Spleen (tissue), 11 donors: ENCODE results near the gene AFAP1. TPM values are rescaled to one million over a fixed set of nuclear protein-coding genes. Genes with fewer than 3 reads are reported as not detected.

Source experiments
- DNase-seq: peaks from one replicate; pipeline ENCODE4 v3.0.0-alpha.2; 2020
- H3K27ac ChIP-seq, 8 donors: fragments of 200-600 bp; sonication (generic) in 7 of 8; 1 replicate in 4 of 8; 2 replicates in 4 of 8; pipeline versions ENCODE4 v1.5.0 to v1.8.0; 2016 to 2021; ENCODE audit warnings: inconsistent platforms in 4 of 8, mild to moderate bottlenecking in 4 of 8, moderate library complexity in 1 of 8
- H3K27me3 ChIP-seq, 7 donors: fragments of 200-600 bp; sonication (generic) in 6 of 7; replicated peaks in 1 of 7; 1 replicate in 4 of 7; 2 replicates in 3 of 7; pipeline versions ENCODE4 v1.5.0 to v1.8.0; 2016 to 2021; ENCODE audit warnings: inconsistent platforms in 3 of 7, mild to moderate bottlenecking in 1 of 7
- H3K36me3 ChIP-seq, 6 donors: fragments of 200-600 bp; sonication (generic) in 5 of 6; 1 replicate in 4 of 6; 2 replicates in 2 of 6; pipeline versions ENCODE4 v1.5.0 to v1.8.0; 2016 to 2021; ENCODE audit warnings: inconsistent platforms in 2 of 6
- H3K4me1 ChIP-seq, 6 donors: fragments of 200-600 bp; sonication (generic) in 5 of 6; 1 replicate in 3 of 6; 2 replicates in 3 of 6; pipeline versions ENCODE4 v1.5.0 to v1.8.0; 2016 to 2021; ENCODE audit warnings: inconsistent platforms in 3 of 6
- H3K4me3 ChIP-seq, 8 donors: fragments of 200-600 bp; sonication (generic) in 7 of 8; 1 replicate in 4 of 8; 2 replicates in 4 of 8; pipeline versions ENCODE4 v1.5.0 to v1.8.0; 2016 to 2021; ENCODE audit warnings: inconsistent platforms in 4 of 8, mild to moderate bottlenecking in 4 of 8, moderate library complexity in 2 of 8
- H3K9me3 ChIP-seq, 8 donors: fragments of 200-600 bp; sonication (generic) in 7 of 8; 1 replicate in 4 of 8; 2 replicates in 4 of 8; pipeline versions ENCODE4 v1.5.0 to v1.8.0; 2016 to 2021; ENCODE audit warnings: inconsistent platforms in 4 of 8
- POLR2A ChIP-seq, 3 donors: fragments of 450-650 bp; IDR thresholded peaks; one replicate each; pipeline ENCODE4 v1.5.1; 2017; ENCODE audit warnings: antibody characterized with exemption in 3 of 3, mild to moderate bottlenecking in 1 of 3
- POLR2AphosphoS5 ChIP-seq, 3 donors: sonication (generic); formaldehyde crosslinking; IDR thresholded peaks; one replicate each; pipeline ENCODE4 v1.5.1; 2017; ENCODE audit warnings: antibody characterized with exemption in 3 of 3
- WGBS, 5 donors: extraction: QIAGEN DNeasy Blood & Tissue Kit in 3 of 5; methylation state at CpG; one replicate each; pipeline versions ENCODE4 v1.1.5 to v1.1.7; 2013 to 2018; 5-methylcytosine and 5-hydroxymethylcytosine counted together
- intact Hi-C: fragments of 100-400 bp; cut with DNase I; formaldehyde crosslinking; loops from one replicate; pipeline ENCODE4 v1.15.0; 2023; ENCODE audit warnings: low total_unique reads
- polyA plus RNA-seq, 3 donors: library from polyadenylated mRNA; stranded (reverse); fragments of 200-250 nt; gene quantifications; one replicate each; pipeline ENCODE4 v1.2.1, GENCODE V29; 2013
- total RNA-seq, 7 donors: library from RNA; depleted of rRNA in 3 of 7; stranded (reverse); fragments of >200 nt in 3 of 7; fragmentation: NEBNext Ultra II Directional in 4 of 7; extraction: Animal tissue kit (Norgen Biotek cat#: 25700) in 4 of 7; gene quantifications; one replicate each; pipeline versions ENCODE4 v1.1.0 to v1.2.1, GENCODE V29; 2016 to 2021
- TF ChIP-seq, protein P1 (sequence below), 11 experiments: fragments of 200-600 bp in 7 of 11; fragments of 450-650 bp in 4 of 11; sonication (generic) in 4 of 11; IDR thresholded peaks in 8 of 11; conservative IDR thresholded peaks in 3 of 11; 1 replicate in 7 of 11; 2 replicates in 4 of 11; pipeline versions ENCODE4 v1.4.0 to v1.8.0; 2016 to 2021; ENCODE audit warnings: antibody characterized with exemption in 11 of 11, inconsistent platforms in 4 of 11, mild to moderate bottlenecking in 1 of 11
- donor health status: healthy with polysubstance abuse.
- donor health status: DM: no; HTN: no; CAD: no; lungs with moderate emphysema.
- donor health status: DM: no; HTN: no; CAD: no.
- donor health status: Bipolar disorder and iron deficiency.
- donor health status: healthy.
- donor health status: DM: no; HTN: no; CAD: no.
- donor health status: DM: yes; HTN: yes; CAD: no.

AFAP1 gene
- total and polyA plus RNA-seq, 10 donors = 1.6 to 29.2 (median 12.1) TPM

DNA sequence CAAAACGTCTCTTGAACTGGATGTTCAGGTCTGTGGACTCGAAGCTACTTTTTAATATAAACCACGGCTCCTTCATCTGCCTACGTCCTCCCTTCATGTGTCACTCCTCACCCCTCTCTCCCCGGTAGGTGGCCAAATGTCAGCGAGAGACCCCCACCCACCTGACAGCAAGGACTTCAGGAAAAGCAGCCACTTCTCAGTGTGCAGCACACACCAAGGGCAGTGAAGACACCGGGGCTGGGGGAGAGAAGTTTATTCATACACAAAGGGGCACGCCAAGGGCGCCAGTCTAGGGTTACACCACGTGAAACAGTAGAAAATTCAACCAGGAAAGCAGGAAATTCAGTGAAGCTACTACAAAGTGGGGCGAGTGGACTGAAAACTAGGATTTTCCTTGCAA lies 181.2 kb downstream of the AFAP1 start:
- no peak for TF ChIP-seq POLR2AphosphoS5 (IDR thresholded peaks at IDR 0.05)
- TF ChIP-seq POLR2A (IDR thresholded peaks at IDR 0.05) = no peak
- TF ChIP-seq, protein P1, sequence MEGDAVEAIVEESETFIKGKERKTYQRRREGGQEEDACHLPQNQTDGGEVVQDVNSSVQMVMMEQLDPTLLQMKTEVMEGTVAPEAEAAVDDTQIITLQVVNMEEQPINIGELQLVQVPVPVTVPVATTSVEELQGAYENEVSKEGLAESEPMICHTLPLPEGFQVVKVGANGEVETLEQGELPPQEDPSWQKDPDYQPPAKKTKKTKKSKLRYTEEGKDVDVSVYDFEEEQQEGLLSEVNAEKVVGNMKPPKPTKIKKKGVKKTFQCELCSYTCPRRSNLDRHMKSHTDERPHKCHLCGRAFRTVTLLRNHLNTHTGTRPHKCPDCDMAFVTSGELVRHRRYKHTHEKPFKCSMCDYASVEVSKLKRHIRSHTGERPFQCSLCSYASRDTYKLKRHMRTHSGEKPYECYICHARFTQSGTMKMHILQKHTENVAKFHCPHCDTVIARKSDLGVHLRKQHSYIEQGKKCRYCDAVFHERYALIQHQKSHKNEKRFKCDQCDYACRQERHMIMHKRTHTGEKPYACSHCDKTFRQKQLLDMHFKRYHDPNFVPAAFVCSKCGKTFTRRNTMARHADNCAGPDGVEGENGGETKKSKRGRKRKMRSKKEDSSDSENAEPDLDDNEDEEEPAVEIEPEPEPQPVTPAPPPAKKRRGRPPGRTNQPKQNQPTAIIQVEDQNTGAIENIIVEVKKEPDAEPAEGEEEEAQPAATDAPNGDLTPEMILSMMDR (IDR thresholded peaks at IDR 0.05 in 8 of 11, conservative IDR thresholded peaks at IDR 0.05 in 3 of 11) = no peak
- intact Hi-C loops = no loop called here
- no peak overlapping the region for H3K4me3 ChIP-seq
- no peaks in the 10 kb centered on the region for H3K27me3 ChIP-seq
- peaks cover 0 to 44% (median 25%) of the 10 kb centered on the region in 6 donors for H3K4me1 ChIP-seq
- no peaks in the 10 kb centered on the region for H3K9me3 ChIP-seq
- H3K36me3 ChIP-seq = peaks cover 0 to 27% (median 3%) of the 10 kb centered on the region in 6 donors
- peak; percentile 55 for DNase-seq
- WGBS, 5 donors = 75 to 85% (median 85%) methylated on average over 11 of the region's 11 CpGs
- no peak overlapping the region for H3K27ac ChIP-seq

DNA sequence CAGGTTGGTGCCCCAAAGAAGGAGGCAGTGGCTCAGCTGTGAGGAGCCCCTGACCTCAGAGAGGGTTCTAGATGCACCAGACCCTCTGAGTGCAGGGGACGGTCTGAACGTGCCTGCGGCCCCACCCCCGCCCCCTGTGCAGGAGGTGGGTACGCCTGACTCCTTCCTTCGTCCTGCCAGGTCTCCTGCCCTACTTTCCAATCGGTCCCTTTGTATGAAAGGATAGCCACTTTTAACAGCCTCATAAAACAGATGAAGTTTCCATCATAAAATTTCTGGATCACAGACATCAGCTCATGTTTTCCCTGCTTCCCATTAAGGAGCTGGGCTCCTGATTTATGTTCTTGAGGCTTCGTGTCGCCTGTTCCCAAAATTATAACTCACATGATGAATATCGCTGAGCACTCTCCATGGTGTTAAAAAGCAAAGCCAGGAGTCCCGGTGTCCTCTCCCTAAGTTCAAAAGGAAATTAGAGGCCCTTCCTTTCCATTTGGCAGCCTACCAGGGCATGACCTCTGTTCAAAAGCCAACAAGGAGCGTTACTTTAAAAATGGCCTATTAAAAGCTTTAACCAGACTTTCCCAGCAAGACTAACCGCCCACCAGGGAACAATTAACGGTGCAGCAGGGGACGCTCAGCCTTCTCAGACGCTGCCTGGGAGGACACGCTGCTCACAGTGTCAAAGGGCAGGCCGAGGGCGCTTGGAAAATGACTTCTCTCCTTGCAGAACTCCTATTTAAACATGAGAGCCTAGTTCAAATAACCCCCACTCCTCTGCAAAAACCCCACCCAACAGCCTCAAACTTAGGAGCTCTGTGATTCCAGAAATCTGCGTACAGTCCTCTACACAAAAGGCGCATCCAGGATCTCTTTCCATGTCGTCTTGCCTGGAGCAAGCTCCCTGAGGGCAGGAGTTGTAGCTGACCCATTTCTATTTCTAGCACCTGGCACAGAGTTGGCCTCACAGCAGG lies 181.9 kb downstream of the AFAP1 start:
- H3K4me3 ChIP-seq = no peak overlapping the region
- H3K36me3 ChIP-seq = peaks cover 0 to 20% (median 1%) of the 10 kb centered on the region in 6 donors
- DNase-seq = peak; percentile 58
- H3K4me1 ChIP-seq = peaks cover 0 to 46% (median 25%) of the 10 kb centered on the region in 6 donors
- TF ChIP-seq, protein P1 (IDR thresholded peaks at IDR 0.05 in 8 of 11, conservative IDR thresholded peaks at IDR 0.05 in 3 of 11) = no peak
- no peak for TF ChIP-seq POLR2AphosphoS5 (IDR thresholded peaks at IDR 0.05)
- no peak for TF ChIP-seq POLR2A (IDR thresholded peaks at IDR 0.05)
- no peak overlapping the region for H3K27ac ChIP-seq
- no peaks in the 10 kb centered on the region for H3K9me3 ChIP-seq
- intact Hi-C loops = no loop called here
- 57 to 77% (median 71%) methylated on average over 17 to 22 of the region's 22 CpGs for WGBS, 5 donors
- H3K27me3 ChIP-seq = no peaks in the 10 kb centered on the region

DNA sequence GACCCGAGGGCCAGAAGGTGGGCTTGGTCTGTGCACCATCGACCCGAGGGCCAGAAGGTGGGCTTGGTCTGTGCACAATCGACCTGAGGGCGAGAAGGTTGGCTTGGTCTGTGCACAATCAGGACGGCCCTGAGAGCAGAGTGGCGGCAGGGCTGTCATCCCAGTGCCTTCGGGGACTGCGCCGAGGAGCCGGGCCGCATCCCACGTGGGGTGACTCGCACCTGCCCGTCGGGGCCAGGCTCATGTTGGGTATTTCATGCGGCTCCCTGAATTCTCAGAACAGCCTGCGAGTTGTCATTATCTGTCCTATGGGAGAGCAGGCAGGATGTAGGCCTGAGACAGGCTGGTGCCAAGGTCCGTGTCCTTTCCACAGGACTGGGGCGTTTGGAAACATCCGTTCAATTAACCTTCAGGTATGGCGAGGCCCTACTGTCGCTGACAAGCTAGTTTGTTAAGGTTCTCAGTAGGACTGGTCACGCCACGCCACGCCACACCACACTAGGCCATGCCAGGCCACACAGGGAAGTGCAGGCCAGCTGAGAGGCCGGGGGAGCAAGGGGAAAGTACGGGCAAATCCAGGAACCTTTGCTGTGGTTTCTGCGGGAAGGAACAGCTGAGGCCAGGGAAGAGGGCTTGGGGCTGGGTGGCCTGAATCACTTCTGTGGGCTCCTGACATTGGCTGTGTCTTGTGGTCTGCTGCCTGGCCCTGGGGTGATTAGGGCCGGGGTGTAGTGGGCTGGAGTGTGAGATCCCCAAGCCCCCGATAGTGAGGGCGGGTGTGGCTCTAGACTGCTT lies 182.9 kb downstream of the AFAP1 start:
- intact Hi-C loops = no loop called here
- WGBS, 5 donors = 80 to 87% (median 86%) methylated on average over 18 to 32 of the region's 32 CpGs
- Histone ChIP-seq H3K27ac (no peak overlapping the region), H3K27me3 (no peaks in the 10 kb centered on the region), H3K4me3 (no peak overlapping the region), H3K36me3 (peaks cover 0 to 12% (median 0%) of the 10 kb centered on the region in 6 donors), H3K9me3 (no peaks in the 10 kb centered on the region), H3K4me1 (peaks cover 0 to 44% (median 25%) of the 10 kb centered on the region in 6 donors)
- peak; percentile 59 for DNase-seq
- TF ChIP-seq POLR2AphosphoS5 (IDR thresholded peaks at IDR 0.05) (no peak), POLR2A (IDR thresholded peaks at IDR 0.05) (no peak)
- TF ChIP-seq, protein P1 (IDR thresholded peaks at IDR 0.05 in 8 of 11, conservative IDR thresholded peaks at IDR 0.05 in 3 of 11) = no peak
